Bone marrow (tissue), 2 donors: ENCODE results near the gene MTCL3.

Experiments
- DNase-seq, 2 donors: peaks; one replicate each; lab custom pipeline; 2025; lab: John Stamatoyannopoulos, UW

The MTCL3 gene

DNA sequence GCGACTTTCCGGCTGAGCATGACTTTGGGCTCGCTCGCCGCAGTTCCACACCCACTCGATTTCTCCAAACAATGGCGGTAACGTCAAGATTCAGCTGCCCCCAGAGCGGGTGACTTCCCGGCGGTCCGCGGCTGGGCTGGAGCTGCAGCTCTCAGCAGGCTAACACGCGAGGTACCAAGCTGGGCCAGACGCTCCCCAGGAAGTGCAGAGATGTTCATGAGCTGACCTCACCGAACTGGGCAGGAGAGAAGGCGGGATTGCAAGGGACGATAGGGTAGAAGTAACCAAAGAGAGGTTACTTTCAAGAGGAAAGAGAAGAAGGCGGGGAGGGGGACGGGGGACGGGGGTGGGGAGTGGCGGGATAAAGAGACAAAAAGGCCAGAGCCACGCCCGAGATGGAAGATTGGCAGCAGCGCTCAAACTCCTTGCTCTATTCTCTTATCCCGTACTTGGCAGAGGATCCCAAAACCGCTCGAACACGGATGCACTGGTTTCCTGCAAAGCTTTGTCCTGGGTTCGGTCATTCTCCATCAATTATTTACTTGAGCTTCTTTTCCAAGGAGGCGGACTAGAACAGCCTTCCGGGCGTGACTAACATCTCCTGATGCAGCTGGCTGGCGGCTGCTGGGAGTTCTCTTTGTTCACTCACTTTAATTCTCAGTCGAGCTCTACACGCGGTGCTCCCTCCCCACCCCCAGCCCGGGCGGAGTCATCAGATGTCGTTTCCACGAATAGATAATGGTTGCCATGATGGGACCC lies at the start of gene MTCL3:
TSS of gene MTCL3 (minus strand) at position 626 of the 759 bp plus-strand sequence.
- DNase-seq: no peak

DNA sequence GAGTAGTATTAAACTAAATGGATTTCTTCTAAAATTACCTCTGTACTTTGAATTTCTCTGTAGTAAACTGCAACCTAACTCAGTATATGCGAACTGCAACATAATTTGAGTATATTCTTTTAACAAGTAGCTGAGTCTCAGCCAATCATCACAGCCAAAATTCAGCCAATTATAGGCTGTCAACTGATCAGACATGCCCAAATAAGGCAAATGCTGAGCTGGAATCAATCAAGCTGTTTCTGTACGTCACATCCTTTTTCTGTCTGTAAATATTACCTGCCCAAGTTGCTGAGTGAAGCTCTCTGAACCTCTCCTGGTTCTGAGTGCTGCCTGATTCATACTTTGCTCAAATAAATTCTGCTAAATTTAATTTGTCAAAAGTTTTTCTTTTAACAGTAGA lies 48.3 kb upstream of the MTCL3 start:
- no peak for DNase-seq

DNA sequence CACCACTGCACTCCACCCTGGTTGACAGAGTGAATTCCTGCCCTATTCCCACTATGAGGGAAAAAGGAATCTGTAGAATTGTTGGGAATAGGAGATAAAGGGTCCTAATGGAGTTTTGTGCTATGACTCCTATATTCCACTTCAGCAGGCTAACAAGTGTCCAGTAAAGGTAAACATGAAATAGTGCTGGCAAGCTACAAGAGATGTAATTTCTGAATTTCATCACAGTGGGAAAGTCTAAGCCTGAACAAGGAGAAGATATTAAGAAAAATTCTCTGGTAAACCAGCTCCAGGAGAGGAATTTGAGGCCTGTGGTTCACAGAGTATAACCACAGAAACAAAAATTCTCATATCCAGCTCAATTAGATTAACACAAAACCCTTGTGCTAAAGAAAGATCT lies 47.5 kb upstream of the MTCL3 start:
- DNase-seq: no peak

DNA sequence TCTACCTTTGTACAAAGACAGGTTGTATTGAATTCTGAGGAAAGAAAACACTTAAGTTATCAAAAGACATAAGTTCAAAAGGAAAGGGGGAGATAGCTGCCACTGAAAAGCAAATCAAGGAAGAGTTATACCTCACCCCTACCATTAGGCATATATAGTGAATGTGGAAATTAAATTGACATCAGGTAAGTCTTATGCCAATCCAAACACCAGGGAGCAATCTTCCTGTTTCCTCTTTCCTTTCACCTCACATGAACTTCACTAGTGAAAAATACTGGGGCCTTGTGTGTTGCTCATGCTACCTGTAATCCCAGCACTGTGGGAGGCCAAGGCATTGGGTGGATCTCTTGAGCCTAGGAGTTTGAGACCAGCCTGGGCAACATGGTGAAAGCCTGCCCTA lies 47.0 kb upstream of the MTCL3 start:
- DNase-seq: no peak

DNA sequence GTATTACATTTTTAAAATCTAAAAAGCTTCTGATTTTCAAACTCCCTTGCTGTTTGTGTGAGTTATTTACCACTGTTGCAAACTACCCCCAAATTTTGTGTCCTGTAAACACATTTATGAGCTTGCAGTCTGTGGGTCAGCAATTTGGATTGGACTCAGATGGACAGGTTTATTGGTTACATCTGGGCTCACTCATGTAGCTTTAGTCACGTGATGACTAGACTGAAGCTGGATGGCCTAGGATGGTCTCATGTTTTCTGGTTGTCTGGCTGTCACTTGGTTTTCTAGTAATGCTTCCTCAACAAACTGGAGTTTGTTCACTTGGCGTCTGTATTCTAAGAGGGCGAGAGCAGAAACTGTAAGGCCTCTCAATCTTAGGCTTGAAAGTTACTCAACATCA lies 45.6 kb upstream of the MTCL3 start:
- DNase-seq: no peak

DNA sequence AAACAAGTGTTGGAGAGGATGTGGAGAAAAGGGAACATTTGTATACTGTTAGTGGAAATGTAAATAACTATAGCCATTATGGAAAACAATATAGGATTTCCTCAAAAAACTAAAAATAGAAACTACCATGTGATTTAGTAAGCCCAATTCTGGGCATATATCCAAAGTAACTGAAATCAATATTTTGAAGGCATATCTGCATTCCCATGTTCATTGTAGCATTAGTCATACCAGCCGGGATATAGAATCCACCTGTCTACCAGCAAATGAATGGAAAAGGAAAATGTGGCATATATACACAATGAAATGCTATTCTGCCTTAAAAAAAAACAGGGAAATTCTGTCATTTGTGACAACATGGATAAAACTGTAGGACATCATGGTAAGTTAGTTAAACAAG lies 42.5 kb upstream of the MTCL3 start:
- no peak for DNase-seq

DNA sequence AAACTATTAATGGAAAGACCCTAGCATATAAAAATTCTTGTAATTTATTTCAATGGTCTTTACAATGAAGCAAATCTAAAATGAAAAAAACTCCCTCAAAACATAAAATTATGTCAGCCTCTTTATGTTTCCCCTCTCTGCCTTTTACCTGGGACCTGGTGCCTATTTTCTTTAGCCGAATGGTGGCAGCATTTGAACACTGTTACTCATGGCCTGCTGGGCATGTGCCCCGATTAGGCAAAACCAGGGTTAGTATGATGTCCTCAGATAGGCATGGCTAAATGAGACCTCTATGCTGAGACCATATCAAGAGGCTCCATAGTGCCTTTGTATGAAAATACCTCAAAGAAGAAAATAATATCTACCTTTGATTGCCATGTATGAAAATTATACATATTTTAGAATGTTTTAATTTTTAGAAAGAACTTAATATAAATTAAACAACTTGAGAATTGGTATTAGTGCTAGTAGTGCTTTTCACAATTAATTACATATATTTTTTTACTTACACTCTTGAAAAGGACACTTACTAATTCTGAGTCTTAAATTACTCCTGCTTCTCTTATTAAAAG lies 35.4 kb upstream of the MTCL3 start:
- DNase-seq: no peak

DNA sequence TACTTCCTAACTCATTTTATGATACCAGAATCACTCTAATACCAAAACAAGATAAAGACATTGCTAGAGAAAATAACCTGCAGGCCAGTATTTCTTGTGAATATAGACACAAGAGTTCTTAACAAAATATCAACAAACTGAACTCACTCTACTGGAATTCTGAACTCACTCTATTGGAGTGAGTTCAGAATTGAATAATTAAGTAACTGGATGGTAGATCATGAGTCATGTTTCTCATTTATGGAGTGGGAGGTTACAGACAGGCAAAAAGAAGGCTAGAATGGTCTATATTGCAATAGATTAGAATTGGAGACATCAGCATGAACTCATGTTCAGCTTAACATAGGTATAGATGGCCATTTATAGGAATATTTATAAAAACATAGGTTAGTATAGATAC lies 31.3 kb upstream of the MTCL3 start:
- no peak for DNase-seq

DNA sequence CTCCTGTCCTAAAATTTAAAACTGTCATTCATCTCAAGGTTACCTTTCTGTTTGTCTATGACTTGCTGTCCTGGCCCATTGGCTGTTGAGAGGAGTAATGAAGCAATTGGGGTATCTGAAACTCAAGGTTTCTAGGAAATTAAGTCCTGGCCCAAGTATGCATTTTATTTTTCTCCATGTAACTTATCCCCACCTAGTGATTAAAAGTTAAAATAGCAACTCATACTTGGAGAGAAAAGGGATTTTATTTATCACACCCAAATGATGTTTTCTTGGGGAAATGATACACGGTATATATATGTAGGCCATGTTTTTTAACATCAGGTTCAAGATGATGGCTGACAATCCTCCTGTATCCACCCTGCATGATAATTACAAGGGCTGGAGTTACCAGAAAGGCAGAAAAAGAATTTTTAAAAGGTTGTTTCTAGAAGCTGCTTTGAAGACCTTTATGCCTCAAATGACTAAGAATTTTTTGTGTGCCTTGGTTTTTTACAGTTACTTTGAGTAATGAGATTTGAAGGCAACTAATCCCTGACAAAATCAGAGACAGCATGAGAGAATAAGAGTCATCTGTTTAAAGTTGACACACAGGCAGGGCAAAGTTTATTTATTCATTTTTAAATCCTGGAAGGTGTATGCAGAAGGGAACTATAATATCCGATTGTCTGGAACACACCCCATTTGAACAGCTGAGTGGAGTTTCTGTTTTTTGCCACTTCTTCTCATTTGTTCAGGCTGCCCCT lies 28.9 kb upstream of the MTCL3 start:
- no peak for DNase-seq

DNA sequence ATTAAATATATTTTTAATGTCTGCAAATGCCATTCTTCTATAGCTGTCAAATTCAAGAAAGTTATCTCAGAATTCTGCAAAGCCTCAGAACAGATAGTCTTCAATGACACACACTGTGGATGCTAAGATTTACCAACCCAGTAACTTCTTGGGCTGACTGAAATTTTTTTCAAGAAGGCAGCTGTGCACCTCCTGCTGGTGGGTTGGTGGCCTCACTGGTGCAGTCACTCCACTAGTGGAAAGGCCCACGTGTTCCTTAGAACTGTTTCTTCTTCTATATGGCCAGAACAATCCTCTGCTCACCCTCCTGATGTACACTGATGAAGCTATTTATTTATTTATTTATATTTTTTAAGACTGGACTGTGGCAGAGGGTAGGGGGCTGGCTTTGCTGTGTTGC lies 28.1 kb upstream of the MTCL3 start:
- DNase-seq: no peak

DNA sequence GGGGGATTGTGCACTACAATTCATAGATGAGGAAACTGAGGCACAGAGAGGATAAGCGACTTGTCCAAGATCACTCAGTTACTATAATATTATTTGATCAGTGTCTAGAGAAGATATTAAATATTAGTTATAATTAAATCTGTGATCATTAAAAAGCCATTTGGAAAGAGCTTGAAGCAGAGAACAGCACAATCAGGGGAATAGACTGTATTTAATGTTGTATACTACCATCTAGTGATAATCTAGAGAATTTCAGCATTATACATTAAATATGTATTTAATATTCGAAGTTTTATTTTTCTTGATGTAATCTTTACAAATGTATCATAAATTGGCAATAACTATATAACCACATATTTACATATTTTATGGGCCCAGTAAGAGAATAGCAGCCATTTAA lies 20.1 kb upstream of the MTCL3 start:
- DNase-seq: no peak

DNA sequence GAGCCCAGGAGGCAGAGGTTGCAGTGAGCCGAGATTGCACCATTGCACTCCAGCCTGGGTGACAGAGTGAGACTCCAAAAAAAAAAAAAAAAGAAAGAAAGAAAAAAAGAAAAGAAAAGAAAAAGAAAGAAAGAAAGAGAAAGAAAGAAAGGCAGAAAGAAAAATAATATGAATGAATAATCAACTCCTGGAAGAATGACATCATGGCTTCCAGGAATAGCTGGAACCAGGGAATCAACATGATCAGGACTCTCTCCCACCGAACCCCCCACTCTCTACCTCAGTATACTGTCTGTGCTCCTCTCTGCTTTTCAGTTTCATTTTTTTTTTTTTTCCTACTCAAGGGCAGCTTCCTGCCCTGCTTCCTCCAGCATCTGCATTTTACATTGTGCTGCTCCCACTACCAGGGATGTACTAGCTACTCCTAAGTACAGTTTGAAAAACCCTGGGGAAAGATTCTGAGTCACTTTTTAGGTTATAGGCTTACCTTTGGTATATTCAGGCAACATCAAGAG lies 19.7 kb upstream of the MTCL3 start:
- no peak for DNase-seq

DNA sequence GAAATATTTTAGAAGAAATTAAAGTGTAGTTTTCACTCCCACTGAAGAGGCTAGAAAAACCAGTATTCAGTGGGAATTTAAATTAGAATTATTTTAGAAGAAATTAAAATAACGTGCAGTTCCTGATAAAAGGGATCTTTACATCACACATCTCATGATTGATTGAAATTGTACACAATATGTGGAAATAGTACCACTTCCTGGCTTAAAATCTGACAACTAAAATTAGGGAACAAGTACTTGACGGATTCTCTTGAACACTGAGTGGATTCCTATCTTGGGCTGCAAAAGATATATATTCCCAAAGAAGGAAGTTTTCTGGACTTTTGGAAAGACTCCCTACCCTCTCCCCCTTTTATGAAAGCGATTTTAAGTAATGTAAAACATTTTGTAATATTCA lies 14.6 kb upstream of the MTCL3 start:
- no peak for DNase-seq

DNA sequence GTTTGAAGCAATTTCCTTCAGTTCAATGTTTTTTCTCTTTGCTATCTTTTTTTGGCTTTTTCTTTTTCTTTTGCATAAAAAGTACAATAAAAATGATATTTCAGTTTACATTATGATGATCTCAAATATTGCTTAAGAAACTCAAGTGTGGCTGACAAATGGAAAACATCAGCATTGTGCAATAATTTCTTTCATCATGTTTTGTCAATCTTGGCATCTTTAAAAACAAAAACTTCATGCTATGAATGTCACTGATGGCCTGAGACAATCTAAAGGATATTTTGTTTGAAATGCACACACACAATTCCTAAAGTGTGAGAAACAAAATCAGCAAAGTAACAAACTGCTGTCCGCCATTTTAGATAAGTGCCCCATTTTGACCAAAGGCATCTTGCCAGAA lies 13.9 kb upstream of the MTCL3 start:
- no peak for DNase-seq

DNA sequence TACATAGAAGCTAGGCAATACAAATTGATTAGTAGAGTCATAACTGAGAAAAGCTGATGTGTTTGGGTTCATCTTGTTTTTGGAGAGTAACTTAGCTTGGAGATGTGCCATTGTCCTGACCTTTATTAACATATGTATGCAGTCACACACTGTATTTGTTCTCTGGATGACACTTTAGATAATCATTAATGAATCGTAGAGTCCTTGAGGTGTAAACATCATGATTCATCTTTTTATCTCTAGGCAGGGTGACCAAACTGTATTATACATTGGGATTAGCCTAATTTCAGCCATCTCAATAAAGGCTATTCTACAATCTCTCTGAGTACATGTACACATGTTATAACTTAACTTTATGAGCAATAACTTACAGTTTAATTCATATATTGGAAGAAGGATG lies 3.6 kb upstream of the MTCL3 start:
- no peak for DNase-seq

DNA sequence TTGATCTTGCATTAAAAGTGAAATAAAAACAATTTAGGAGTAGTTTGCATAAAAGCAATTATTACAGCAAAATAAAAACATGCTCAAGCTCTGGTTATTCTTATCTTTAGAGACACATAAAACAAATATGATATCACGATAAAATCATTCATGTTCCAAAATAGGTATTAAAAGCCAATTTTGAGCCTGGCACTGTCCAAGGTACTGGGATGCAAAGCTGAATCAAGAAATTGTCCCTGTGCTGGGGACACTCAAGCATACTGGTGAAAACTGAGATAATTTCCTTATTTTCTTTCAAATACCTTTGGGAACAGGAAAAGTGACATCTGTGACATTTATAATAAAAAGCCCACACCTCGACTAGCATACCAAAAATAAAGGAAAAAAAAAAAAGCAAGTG lies 931 bp upstream of the MTCL3 start:
- DNase-seq: no peak

DNA sequence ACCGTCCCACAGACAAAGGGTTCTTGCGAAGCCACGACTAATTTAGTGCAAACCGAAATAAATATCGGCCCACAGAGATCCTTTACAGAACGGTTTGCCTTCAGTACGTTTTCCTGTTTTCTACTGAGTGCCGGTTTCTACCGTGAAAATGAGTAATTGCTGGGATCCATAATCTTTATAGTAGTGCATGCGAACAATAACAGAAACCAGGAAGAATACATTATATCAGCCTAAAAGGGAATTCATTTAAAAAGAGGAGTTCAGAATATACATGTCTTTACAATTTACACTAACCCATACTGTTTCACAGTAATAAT lies 292 bp upstream of the MTCL3 start:
- DNase-seq: no peak

DNA sequence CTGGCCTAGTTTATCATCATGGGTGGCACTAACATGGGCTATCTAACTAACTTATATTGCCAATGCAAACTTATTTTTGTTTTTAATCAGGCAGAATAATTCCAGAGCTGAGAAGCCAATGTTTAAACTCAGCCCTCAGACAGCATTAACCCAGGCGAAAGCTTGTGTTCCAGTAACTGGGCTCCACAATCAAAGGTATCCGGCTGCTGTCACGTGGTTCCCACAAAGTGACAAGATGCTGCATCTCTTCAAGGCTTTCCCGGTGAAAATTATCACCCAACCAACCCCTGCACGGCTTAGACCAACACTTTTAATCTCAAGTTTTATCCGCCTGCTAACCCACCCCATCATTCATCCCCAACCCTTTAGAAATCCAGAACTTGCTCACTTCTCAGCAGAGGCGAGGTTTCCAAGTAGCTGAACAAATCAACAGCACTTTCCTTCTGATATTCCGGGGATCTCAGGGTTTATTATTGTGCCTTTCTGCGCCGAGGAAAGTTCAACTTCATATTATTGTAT lies 885 bp downstream of the MTCL3 start:
- DNase-seq: no peak

DNA sequence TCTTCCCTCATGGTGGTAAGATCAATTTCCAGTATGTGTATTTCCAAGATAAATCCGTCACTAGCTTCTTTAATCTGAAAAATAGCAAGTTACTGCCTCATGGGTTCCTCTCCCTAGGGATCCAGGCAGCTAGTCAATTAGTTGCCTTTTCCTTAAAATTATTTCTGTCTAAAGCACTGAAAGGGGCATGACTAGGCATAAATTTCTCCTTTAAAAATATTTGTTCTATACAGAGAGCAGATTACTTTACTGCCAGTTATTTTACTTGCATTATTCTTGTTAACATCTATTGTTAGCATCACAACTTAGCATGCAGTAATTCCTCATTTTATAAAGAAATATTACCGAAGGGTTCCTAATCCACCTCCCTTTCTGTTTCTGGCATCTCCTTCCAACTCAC lies 1.4 kb downstream of the MTCL3 start:
- no peak for DNase-seq

DNA sequence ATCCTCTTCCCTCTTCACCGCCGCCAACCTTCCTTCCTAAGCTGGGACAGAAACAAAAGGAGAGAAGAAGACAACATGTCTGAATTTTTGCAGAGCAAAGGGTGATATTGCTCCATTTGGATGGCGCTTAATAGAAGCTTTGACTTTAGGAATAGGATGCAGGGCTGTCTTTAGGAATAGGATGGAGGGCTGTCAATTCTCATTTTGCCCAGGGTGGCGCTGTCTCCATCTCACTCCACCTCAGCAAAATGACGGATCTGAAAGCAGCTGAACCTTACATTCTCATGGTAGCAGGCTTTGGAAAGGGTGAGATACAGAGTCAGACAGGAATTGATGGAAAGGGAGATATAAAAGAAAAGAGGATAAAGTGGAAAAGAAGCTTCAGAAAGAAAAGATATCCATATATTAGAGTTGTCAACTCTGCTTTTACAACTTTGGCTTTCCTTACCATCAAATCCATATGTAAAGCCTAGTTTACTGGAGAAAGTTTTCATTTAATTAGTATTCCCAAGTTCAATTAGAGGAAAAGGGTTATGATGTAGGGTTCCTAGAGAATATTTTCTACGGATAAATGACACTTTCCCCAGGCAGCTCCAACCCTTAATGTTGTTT lies 2.4 kb downstream of the MTCL3 start:
- peak in 1 of 2 donors; percentile 7 for DNase-seq

DNA sequence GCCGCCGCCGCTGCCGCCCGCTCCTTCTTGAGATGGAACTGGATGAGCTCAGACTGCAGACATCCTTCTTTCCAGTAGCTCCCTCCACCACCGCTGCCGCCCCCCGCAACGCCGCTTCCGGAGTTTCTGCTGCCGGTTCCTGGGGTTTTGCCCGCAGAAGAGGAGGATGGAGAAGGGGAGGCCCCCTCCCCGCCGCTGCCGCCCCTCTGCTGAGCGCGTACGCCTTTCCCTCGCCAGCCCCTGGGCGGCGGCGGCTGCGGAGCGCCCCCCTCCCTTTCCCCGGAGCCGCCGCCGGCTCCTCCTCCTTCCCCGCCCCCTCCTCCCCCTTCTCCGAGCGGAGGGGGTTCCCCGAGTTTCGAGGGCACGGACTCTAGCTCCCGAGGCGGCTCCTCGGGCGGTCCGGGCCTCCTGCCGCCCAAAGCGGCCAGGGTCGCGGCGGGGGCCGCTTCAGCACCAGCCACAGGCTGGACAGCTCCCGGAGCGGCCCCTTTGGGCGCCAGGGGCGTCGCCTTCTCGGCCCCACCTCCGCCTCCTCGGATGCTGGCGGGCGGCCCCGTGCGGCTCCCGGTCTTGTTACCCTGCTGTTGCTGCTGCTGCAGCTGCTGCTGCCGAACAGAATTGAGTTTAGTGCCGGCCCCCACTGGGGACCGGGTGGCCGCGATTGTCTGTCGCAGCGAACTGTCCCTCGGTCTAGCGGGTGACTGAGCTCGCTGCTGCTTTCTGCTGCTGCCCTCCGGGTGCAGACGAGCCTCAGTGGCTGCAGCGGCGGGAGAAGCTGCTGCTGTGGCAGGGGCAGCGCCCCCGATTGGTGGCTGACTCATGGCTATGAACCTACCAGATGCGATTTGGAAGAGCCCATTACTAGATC lies 3.1 kb downstream of the MTCL3 start:
- peak in 1 of 2 donors; percentile 20 for DNase-seq
